Smooth muscle cell (in vitro differentiated cells): ENCODE data around the gene PRKCB. TPM values are rescaled to one million over a fixed set of nuclear protein-coding genes. Genes with fewer than 3 reads are reported as not detected.

Source experiments
- DNase-seq: peaks from one replicate; lab custom pipeline; 2025; ENCODE audit not compliant: unreplicated experiment; lab: John Stamatoyannopoulos, UW
- H2AFZ ChIP-seq: fragments of 200-600 bp; sonication (generic); 2 replicates; pipeline ENCODE4 v1.6.0; 2016; ENCODE audit warnings: antibody characterized with exemption, low read depth, mild to moderate bottlenecking
- H3F3A ChIP-seq: fragments of 200-600 bp; sonication (generic); 2 replicates; pipeline ENCODE4 v1.6.0; 2017; ENCODE audit warnings: antibody characterized with exemption, low read depth
- H3K27ac ChIP-seq: fragments of 200-600 bp; sonication (generic); 2 replicates; pipeline ENCODE4 v1.5.1; 2016; ENCODE audit warnings: low read depth, mild to moderate bottlenecking
- H3K27me3 ChIP-seq: fragments of 200-600 bp; sonication (generic); 2 replicates; pipeline ENCODE4 v1.6.1; 2016; ENCODE audit warnings: low read depth, mild to moderate bottlenecking
- H3K36me3 ChIP-seq: fragments of 200-600 bp; sonication (generic); 2 replicates; pipeline ENCODE4 v1.5.1; 2016; ENCODE audit warnings: low read depth
- H3K4me1 ChIP-seq: fragments of 200-600 bp; sonication (generic); 2 replicates; pipeline ENCODE4 v1.5.1; 2016; ENCODE audit warnings: low read depth
- H3K4me2 ChIP-seq: fragments of 200-600 bp; sonication (generic); 2 replicates; pipeline ENCODE4 v1.6.0; 2016; ENCODE audit warnings: mild to moderate bottlenecking
- H3K4me3 ChIP-seq: fragments of 200-600 bp; sonication (generic); 2 replicates; pipeline ENCODE4 v1.5.1; 2016; ENCODE audit warnings: mild to moderate bottlenecking
- H3K79me2 ChIP-seq: fragments of 200-600 bp; sonication (generic); 2 replicates; pipeline ENCODE4 v1.6.0; 2016; ENCODE audit warnings: low read depth, mild to moderate bottlenecking
- H3K9ac ChIP-seq: fragments of 200-600 bp; sonication (generic); 2 replicates; pipeline ENCODE4 v1.6.0; 2016; ENCODE audit warnings: low read depth
- H3K9me3 ChIP-seq: fragments of 200-600 bp; sonication (generic); replicated peaks from 2 replicates; pipeline ENCODE4 v1.5.1; 2016; ENCODE audit warnings: low read depth
- H4K20me1 ChIP-seq: fragments of 200-600 bp; sonication (generic); 2 replicates; pipeline ENCODE4 v1.6.0; 2016; ENCODE audit warnings: low read depth
- WGBS: methylation state at CpG from one replicate; pipeline ENCODE4 v1.1.7; 2016; ENCODE audit warnings: low lambda C conversion rate; 5-methylcytosine and 5-hydroxymethylcytosine counted together
- polyA plus RNA-seq: library from polyadenylated mRNA; unstranded; fragments of >200 nt; fragmentation: Nextera tagmentation; extraction: Ambion mirVana; gene quantifications from 2 replicates; pipeline ENCODE4 v1.2.1, GENCODE V29; 2016
- total RNA-seq: library from RNA; depleted of rRNA; stranded (reverse); fragments of >200 nt; gene quantifications from 2 replicates; pipeline ENCODE4 v1.2.3, GENCODE V29; 2014
- TF ChIP-seq, protein P1 (sequence below): fragments of 200-600 bp; sonication (generic); IDR thresholded peaks from 2 replicates; pipeline ENCODE4 v1.5.1; 2017; ENCODE audit warnings: borderline replicate concordance, mild to moderate bottlenecking, antibody characterized with exemption; ENCODE audit not compliant: insufficient read depth, poor library complexity, severe bottlenecking

PRKCB gene
- total and polyA plus RNA-seq, 2 experiments from 2014 or later = 0.36 TPM; not detected in 1

DNA sequence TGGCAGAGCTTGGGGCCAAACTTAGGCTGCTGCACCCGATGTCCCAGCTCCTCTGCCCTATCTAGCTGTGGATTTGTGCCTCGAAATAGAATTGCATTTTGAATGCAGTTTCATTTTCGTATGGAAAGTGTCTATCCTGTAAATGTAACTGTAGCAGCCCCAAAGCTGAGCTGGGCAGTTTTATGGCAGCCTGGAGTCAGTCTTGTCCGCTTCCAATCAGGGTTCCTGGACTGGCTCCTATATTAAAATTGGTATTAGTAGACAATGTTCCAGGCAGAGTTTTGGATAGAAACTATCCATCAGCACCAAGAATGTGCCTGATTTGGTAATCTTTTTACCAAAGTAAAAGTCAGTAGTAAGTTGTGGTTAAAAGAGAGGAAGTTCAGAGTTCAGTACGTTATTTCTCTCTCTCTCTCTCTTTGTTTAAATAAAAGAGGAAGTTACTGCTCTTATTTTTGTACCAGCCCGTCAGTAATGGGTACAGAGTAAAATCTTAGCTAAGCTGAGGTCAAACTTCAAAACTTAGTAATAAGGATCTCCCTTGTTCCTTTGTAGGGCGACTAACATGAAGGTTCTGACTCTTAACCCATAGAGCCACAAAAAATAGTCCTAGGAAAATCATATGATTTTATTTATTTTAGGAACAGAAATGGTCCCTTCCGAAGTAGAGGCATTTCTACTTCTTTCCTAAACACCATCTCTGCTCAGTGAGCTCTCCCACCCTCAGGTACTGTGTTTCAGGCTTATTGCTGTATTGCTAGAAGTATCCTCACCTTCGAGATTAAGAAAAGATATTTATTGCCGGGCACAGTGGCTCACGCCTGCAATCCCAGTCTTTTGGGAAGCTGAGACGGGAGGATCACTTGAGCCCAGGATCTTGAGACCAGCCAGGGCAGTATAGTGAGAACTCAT, 28.0 kb downstream of the PRKCB start:
- Histone ChIP-seq H3K27me3 (peaks cover 91% of the 10 kb centered on the region), H3F3A (no peaks in the 10 kb centered on the region), H3K36me3 (no peaks in the 10 kb centered on the region), H3K4me3 (no peak overlapping the region), H3K4me2 (no peak overlapping the region), H3K9me3 (no peaks in the 10 kb centered on the region), H2AFZ (no peak overlapping the region), H3K27ac (no peak overlapping the region), H3K9ac (no peak overlapping the region), H3K79me2 (no peaks in the 10 kb centered on the region), H4K20me1 (no peaks in the 10 kb centered on the region), H3K4me1 (no peaks in the 10 kb centered on the region)
- 76% methylated on average over 12 of the region's 12 CpGs for WGBS
- TF ChIP-seq, protein P1, sequence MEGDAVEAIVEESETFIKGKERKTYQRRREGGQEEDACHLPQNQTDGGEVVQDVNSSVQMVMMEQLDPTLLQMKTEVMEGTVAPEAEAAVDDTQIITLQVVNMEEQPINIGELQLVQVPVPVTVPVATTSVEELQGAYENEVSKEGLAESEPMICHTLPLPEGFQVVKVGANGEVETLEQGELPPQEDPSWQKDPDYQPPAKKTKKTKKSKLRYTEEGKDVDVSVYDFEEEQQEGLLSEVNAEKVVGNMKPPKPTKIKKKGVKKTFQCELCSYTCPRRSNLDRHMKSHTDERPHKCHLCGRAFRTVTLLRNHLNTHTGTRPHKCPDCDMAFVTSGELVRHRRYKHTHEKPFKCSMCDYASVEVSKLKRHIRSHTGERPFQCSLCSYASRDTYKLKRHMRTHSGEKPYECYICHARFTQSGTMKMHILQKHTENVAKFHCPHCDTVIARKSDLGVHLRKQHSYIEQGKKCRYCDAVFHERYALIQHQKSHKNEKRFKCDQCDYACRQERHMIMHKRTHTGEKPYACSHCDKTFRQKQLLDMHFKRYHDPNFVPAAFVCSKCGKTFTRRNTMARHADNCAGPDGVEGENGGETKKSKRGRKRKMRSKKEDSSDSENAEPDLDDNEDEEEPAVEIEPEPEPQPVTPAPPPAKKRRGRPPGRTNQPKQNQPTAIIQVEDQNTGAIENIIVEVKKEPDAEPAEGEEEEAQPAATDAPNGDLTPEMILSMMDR = no peak
- no peak for DNase-seq

DNA sequence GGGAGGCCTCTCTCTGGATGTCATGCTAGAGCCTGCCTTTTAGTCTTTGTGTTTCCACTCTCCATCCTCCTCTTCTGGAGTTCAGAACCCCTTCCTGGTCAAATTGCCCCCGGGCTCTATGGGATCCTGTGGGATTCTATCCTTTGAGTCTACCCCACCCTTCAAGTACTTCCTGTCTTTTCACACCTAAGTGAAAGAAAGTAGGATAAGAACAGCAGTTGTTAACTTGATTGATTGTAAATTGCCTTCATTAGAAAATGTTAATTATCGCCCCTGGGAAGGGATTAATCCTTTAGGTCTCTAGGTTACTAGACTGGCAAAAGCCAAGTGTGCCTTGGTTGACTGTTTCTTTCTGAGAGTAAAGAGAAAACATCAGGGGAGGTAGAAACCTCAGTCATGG, 30.1 kb downstream of the PRKCB start:
- TF ChIP-seq, protein P1 = no peak
- no peaks in the 10 kb centered on the region for H3F3A ChIP-seq
- H4K20me1 ChIP-seq = no peaks in the 10 kb centered on the region
- H3K79me2 ChIP-seq = no peaks in the 10 kb centered on the region
- no peak overlapping the region for H3K9ac ChIP-seq
- no peaks in the 10 kb centered on the region for H3K36me3 ChIP-seq
- no peak overlapping the region for H3K4me3 ChIP-seq
- H3K27me3 ChIP-seq = peaks cover 74% of the 10 kb centered on the region
- no peak overlapping the region for H3K27ac ChIP-seq
- no peak overlapping the region for H2AFZ ChIP-seq
- H3K9me3 ChIP-seq = no peaks in the 10 kb centered on the region
- WGBS = 6% methylated on average over 2 of the region's 2 CpGs
- H3K4me1 ChIP-seq = no peaks in the 10 kb centered on the region
- DNase-seq = no peak
- no peak overlapping the region for H3K4me2 ChIP-seq

DNA sequence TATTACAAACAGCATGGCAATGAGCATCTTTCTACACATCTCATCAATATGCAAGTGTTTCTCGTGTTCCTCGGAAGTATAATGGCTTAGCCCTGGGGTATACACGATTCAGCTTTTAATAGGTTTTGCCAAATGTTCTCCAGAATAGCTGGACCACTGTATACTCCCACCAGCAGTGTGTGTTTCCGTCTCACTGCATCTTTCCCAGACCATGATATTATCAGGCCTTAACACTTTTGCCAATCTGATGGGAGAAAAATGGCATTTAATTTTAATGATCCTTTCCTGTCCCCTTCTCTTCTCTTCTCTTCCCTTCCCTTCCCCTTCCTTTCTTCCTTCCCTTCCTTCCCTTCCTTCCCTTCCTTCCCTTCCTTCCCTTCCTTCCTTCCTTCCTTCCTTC, 30.8 kb downstream of the PRKCB start:
- H3K79me2 ChIP-seq = no peaks in the 10 kb centered on the region
- H3K4me2 ChIP-seq = no peak overlapping the region
- no peaks in the 10 kb centered on the region for H3K36me3 ChIP-seq
- no peaks in the 10 kb centered on the region for H3K4me1 ChIP-seq
- TF ChIP-seq, protein P1 = no peak
- no peaks in the 10 kb centered on the region for H3K9me3 ChIP-seq
- no peaks in the 10 kb centered on the region for H4K20me1 ChIP-seq
- no peaks in the 10 kb centered on the region for H3F3A ChIP-seq
- peaks cover 67% of the 10 kb centered on the region for H3K27me3 ChIP-seq
- H2AFZ ChIP-seq = no peak overlapping the region
- 71% methylated on average over 4 of the region's 4 CpGs for whole genome bisulfite sequencing
- no peak overlapping the region for H3K27ac ChIP-seq
- no peak for DNase-seq
- H3K4me3 ChIP-seq = no peak overlapping the region
- no peak overlapping the region for H3K9ac ChIP-seq

DNA sequence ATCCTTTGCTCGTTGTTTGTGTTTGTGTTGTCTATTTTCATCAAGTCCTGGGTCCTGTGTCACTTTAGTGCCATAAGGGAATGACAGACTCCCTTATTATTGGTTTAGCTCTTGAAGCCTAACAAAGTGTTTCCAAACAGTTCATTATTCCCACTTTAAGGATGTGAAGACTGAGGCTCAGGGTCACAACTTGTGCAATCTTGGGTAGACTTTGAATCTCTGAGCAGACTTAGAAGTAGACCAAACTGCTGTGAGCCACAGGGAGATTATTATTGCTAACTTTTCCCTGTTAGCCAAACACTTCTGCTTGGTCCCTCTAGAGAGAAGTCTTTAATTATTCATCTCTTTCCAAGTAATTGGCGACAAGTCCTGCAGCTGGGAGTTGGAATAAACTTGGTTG, 31.8 kb downstream of the PRKCB start:
- H3K4me2 ChIP-seq = no peak overlapping the region
- H3K27me3 ChIP-seq = peaks cover 61% of the 10 kb centered on the region
- H2AFZ ChIP-seq = no peak overlapping the region
- WGBS = 79% methylated on average over 2 of the region's 2 CpGs
- no peaks in the 10 kb centered on the region for H4K20me1 ChIP-seq
- no peak overlapping the region for H3K4me3 ChIP-seq
- no peaks in the 10 kb centered on the region for H3K9me3 ChIP-seq
- H3K4me1 ChIP-seq = no peaks in the 10 kb centered on the region
- no peaks in the 10 kb centered on the region for H3F3A ChIP-seq
- DNase-seq = no peak
- H3K79me2 ChIP-seq = no peaks in the 10 kb centered on the region
- TF ChIP-seq, protein P1 = no peak
- no peak overlapping the region for H3K9ac ChIP-seq
- H3K36me3 ChIP-seq = no peaks in the 10 kb centered on the region
- no peak overlapping the region for H3K27ac ChIP-seq
